Left hindlimb (tissue), 1 donor: ENCODE data around the gene GABRG3.

ENCODE experiments used
- DNase-seq: peaks from one replicate; pipeline ENCODE4 v3.0.0-alpha.2; 2018

GABRG3 gene

GRCh38 chr15:27481768-27482167 lies 510.8 kb downstream of the GABRG3 start:
- no peak for DNase-seq

- no peak for DNase-seq
Measured at GRCh38 chr15:27482287-27482686, 511.3 kb downstream of the GABRG3 start.

GRCh38 chr15:27483124-27483523 lies 512.1 kb downstream of the GABRG3 start:
- DNase-seq = no peak

- no peak for DNase-seq
Measured at GRCh38 chr15:27485265-27485664, 514.3 kb downstream of the GABRG3 start.

GRCh38 chr15:27486051-27486450 lies 515.1 kb downstream of the GABRG3 start:
- no peak for DNase-seq

- DNase-seq = no peak
Measured at GRCh38 chr15:27486683-27487647, 516.0 kb downstream of the GABRG3 start.

GRCh38 chr15:27487846-27488245 lies 516.9 kb downstream of the GABRG3 start:
- DNase-seq = no peak

GRCh38 chr15:27490867-27491595 lies 520.0 kb downstream of the GABRG3 start:
- no peak for DNase-seq

- peak; percentile 76 for DNase-seq
Measured at GRCh38 chr15:27491666-27492621, 521.0 kb downstream of the GABRG3 start.

- no peak for DNase-seq
Measured at GRCh38 chr15:27495963-27496459, 525.0 kb downstream of the GABRG3 start.

GRCh38 chr15:27498700-27499099 lies 527.7 kb downstream of the GABRG3 start:
- DNase-seq = no peak

- no peak for DNase-seq
Measured at GRCh38 chr15:27499191-27499590, 528.2 kb downstream of the GABRG3 start.

GRCh38 chr15:27499719-27500118 lies 528.7 kb downstream of the GABRG3 start:
- no peak for DNase-seq

- no peak for DNase-seq
Measured at GRCh38 chr15:27500206-27500605, 529.2 kb downstream of the GABRG3 start.

- no peak for DNase-seq
Measured at GRCh38 chr15:27506752-27507151, 535.8 kb downstream of the GABRG3 start.

GRCh38 chr15:27509014-27509413 lies 538.0 kb downstream of the GABRG3 start:
- DNase-seq = no peak

- DNase-seq = no peak
Measured at GRCh38 chr15:27512281-27513001, 541.5 kb downstream of the GABRG3 start.

- no peak for DNase-seq
Measured at GRCh38 chr15:27514526-27514925, 543.5 kb downstream of the GABRG3 start.

- no peak for DNase-seq
Measured at GRCh38 chr15:27527490-27528067, 556.6 kb downstream of the GABRG3 start.

GRCh38 chr15:27529399-27529798 lies 558.4 kb downstream of the GABRG3 start:
- no peak for DNase-seq

- DNase-seq = no peak
Measured at GRCh38 chr15:27530994-27531393, 560.0 kb downstream of the GABRG3 start.
